BE2C (cell line): Measurements from ENCODE around the gene PRRT2.

Experiments
- DNase-seq: peaks from one replicate; pipeline ENCODE4 v3.0.0-alpha.2; 2020
- H3K27me3 ChIP-seq: fragments of 250-450 bp; sonication (Bioruptor Pico); 2 replicates; pipeline ENCODE4 v1.5.1; 2020; ENCODE audit warnings: mild to moderate bottlenecking
- H3K36me3 ChIP-seq: fragments of 250-450 bp; sonication (Bioruptor Pico); 2 replicates; pipeline ENCODE4 v1.5.1; 2020; ENCODE audit warnings: mild to moderate bottlenecking
- H3K4me1 ChIP-seq: fragments of 250-450 bp; sonication (Bioruptor Pico); 2 replicates; pipeline ENCODE4 v1.5.1; 2020
- H3K4me3 ChIP-seq: 2 replicates; pipeline ENCODE4 v1.5.1; 2011; ENCODE audit warnings: low read depth, low read length
- H3K9me3 ChIP-seq: fragments of 250-450 bp; sonication (Bioruptor Pico); 2 replicates; pipeline ENCODE4 v1.5.1; 2020
- TF ChIP-seq, protein P1 (sequence below): IDR thresholded peaks from 2 replicates; pipeline ENCODE4 v1.5.1; 2012; ENCODE audit warnings: mild to moderate bottlenecking, low read depth, low read length

The PRRT2 gene

DNA sequence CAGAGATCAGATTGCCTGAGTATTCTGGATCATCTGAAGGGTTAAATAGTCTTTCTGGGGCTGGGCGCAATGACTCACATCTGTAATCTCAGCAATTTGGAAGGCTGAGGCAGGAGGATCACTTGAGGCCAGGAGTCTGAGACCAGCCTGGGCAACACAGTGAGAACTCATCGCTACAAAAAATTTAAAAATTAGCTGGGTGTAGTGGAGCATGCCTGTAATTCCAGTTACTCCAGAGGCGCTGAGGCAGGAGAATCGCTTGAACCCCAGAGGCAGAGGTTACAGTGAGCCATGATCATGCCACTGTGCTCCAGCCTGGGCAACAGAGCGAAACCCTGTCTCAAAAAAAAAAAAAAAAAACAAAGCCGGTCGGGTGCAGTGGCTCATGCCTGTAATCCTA is 23.9 kb downstream of the PRRT2 start:
- TF ChIP-seq, protein P1, sequence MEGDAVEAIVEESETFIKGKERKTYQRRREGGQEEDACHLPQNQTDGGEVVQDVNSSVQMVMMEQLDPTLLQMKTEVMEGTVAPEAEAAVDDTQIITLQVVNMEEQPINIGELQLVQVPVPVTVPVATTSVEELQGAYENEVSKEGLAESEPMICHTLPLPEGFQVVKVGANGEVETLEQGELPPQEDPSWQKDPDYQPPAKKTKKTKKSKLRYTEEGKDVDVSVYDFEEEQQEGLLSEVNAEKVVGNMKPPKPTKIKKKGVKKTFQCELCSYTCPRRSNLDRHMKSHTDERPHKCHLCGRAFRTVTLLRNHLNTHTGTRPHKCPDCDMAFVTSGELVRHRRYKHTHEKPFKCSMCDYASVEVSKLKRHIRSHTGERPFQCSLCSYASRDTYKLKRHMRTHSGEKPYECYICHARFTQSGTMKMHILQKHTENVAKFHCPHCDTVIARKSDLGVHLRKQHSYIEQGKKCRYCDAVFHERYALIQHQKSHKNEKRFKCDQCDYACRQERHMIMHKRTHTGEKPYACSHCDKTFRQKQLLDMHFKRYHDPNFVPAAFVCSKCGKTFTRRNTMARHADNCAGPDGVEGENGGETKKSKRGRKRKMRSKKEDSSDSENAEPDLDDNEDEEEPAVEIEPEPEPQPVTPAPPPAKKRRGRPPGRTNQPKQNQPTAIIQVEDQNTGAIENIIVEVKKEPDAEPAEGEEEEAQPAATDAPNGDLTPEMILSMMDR = no peak
- H3K36me3 ChIP-seq = no peaks in the 10 kb centered on the region
- H3K27me3 ChIP-seq = no peaks in the 10 kb centered on the region
- no peak overlapping the region for H3K4me3 ChIP-seq
- DNase-seq = no peak
- no peaks in the 10 kb centered on the region for H3K4me1 ChIP-seq
- H3K9me3 ChIP-seq = no peaks in the 10 kb centered on the region

- H3K36me3 ChIP-seq = no peaks in the 10 kb centered on the region
- DNase-seq = no peak
- no peaks in the 10 kb centered on the region for H3K4me1 ChIP-seq
- H3K4me3 ChIP-seq = no peak overlapping the region
- H3K27me3 ChIP-seq = no peaks in the 10 kb centered on the region
- TF ChIP-seq, protein P1 = no peak
- no peaks in the 10 kb centered on the region for H3K9me3 ChIP-seq
Measured at GRCh38 chr16:29836623-29837022, 24.6 kb downstream of the PRRT2 start.

- Histone ChIP-seq H3K9me3 (no peaks in the 10 kb centered on the region), H3K4me3 (no peak overlapping the region), H3K27me3 (no peaks in the 10 kb centered on the region), H3K4me1 (no peaks in the 10 kb centered on the region), H3K36me3 (no peaks in the 10 kb centered on the region)
- TF ChIP-seq, protein P1 = no peak
- no peak for DNase-seq
Measured at GRCh38 chr16:29837841-29838240, 25.8 kb downstream of the PRRT2 start.

DNA sequence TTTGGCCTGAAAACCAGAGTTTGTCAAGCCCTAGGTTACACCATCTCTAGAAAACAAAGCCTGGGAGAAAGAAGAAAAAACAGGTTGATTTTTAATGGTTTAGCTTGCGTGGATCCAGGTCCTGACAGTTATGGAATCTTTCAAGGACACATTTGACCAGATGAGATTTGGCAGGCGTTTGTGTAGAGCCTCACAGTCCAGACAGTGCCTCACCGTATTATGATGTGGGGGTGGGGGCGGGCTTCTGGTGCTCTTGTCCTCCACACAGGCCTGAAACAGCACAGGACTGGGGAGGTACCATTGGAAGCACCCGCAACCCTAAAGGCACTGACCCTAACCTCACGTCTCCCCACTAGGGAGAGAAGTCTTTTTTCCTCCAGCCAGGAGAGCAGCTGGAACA is 27.8 kb downstream of the PRRT2 start:
- H3K4me1 ChIP-seq = no peaks in the 10 kb centered on the region
- TF ChIP-seq, protein P1 = no peak
- H3K36me3 ChIP-seq = no peaks in the 10 kb centered on the region

GRCh38 chr16:29840240-29840639 is 28.2 kb downstream of the PRRT2 start:
- TF ChIP-seq, protein P1 = no peak
- Histone ChIP-seq H3K4me1 (no peaks in the 10 kb centered on the region), H3K4me3 (no peak overlapping the region), H3K9me3 (no peaks in the 10 kb centered on the region), H3K36me3 (no peaks in the 10 kb centered on the region), H3K27me3 (no peaks in the 10 kb centered on the region)
- no peak for DNase-seq

More for the DNA sequence above, 27.8 kb downstream of the PRRT2 start:
- no peak for DNase-seq
- no peaks in the 10 kb centered on the region for H3K9me3 ChIP-seq
- no peaks in the 10 kb centered on the region for H3K27me3 ChIP-seq
- no peak overlapping the region for H3K4me3 ChIP-seq

GRCh38 chr16:29841631-29842030 is 29.6 kb downstream of the PRRT2 start:
- H3K27me3 ChIP-seq = no peaks in the 10 kb centered on the region
- no peaks in the 10 kb centered on the region for H3K36me3 ChIP-seq
- no peak overlapping the region for H3K4me3 ChIP-seq
- TF ChIP-seq, protein P1 = no peak
- no peak for DNase-seq
- no peaks in the 10 kb centered on the region for H3K4me1 ChIP-seq
- H3K9me3 ChIP-seq = no peaks in the 10 kb centered on the region
